Heart left ventricle (tissue), 16 donors: Measurements from ENCODE around the gene KRT80. TPM values are rescaled to one million over a fixed set of nuclear protein-coding genes. Genes with fewer than 3 reads are reported as not detected.

Experiments
- ATAC-seq, 4 donors: fragments of 200-7000 bp; cut with Tn5 transposase; one replicate each; pipeline ENCODE4 v1.9.1; 2020 to 2022; ENCODE audit warnings: moderate library complexity in 4 of 4, mild to moderate bottlenecking in 3 of 4, moderate number of reproducible peaks in 1 of 4
- DNase-seq, 5 donors: peaks; one replicate each; pipeline ENCODE4 v3.0.0-alpha.2; 2020
- H3K27ac ChIP-seq, 12 donors: fragments of 200-600 bp; sonication (generic) in 4 of 12; one replicate each; pipeline versions ENCODE4 v1.5.0 to v1.8.0; 2016 to 2022; ENCODE audit warnings: mild to moderate bottlenecking in 2 of 12
- H3K27me3 ChIP-seq, 9 donors: fragments of 200-600 bp; sonication (generic) in 2 of 9; one replicate each; pipeline versions ENCODE4 v1.5.1 to v1.8.0; 2016 to 2022; ENCODE audit warnings: mild to moderate bottlenecking in 3 of 9
- H3K36me3 ChIP-seq, 9 donors: fragments of 200-600 bp; sonication (generic) in 2 of 9; one replicate each; pipeline versions ENCODE4 v1.5.0 to v1.8.0; 2018 to 2022; ENCODE audit warnings: mild to moderate bottlenecking in 2 of 9
- H3K4me1 ChIP-seq, 12 donors: fragments of 200-600 bp; sonication (generic) in 4 of 12; one replicate each; pipeline versions ENCODE4 v1.5.0 to v1.8.0; 2016 to 2022; ENCODE audit warnings: mild to moderate bottlenecking in 3 of 12
- H3K4me3 ChIP-seq, 12 donors: fragments of 200-600 bp; sonication (generic) in 4 of 12; one replicate each; pipeline versions ENCODE4 v1.5.0 to v1.8.0; 2017 to 2022; ENCODE audit warnings: mild to moderate bottlenecking in 9 of 12, moderate library complexity in 4 of 12
- H3K9me3 ChIP-seq, 12 donors: fragments of 200-600 bp; sonication (generic) in 4 of 12; one replicate each; pipeline versions ENCODE4 v1.5.0 to v1.8.0; 2016 to 2022; ENCODE audit warnings: mild to moderate bottlenecking in 1 of 12
- CTCF ChIP-seq, 12 donors: fragments of 200-600 bp; sonication (generic) in 4 of 12; IDR thresholded peaks; one replicate each; pipeline versions ENCODE4 v1.5.0 to v1.8.0; 2018 to 2022; ENCODE audit warnings: antibody characterized with exemption in 12 of 12, mild to moderate bottlenecking in 5 of 12
- POLR2A ChIP-seq, 2 donors: fragments of 450-650 bp; IDR thresholded peaks; one replicate each; pipeline ENCODE4 v1.6.1; 2017; ENCODE audit warnings: antibody characterized with exemption in 2 of 2, mild to moderate bottlenecking in 2 of 2, moderate library complexity in 2 of 2
- WGBS, 4 donors: extraction: QIAGEN DNeasy Blood & Tissue Kit in 2 of 4; methylation state at CpG; one replicate each; pipeline versions ENCODE4 v1.1.5 to v1.1.7; 2013 to 2018; 5-methylcytosine and 5-hydroxymethylcytosine counted together
- intact Hi-C, 10 donors: fragments of 100-400 bp; cut with DNase I; formaldehyde crosslinking; loops; one replicate each; pipeline versions ENCODE4 v1.11.1 to v1.14.2; 2022
- polyA plus RNA-seq, 2 donors: library from polyadenylated mRNA; stranded (reverse); fragments of 200-250 nt; gene quantifications; one replicate each; pipeline ENCODE4 v1.2.3, GENCODE V29; 2013
- total RNA-seq, 9 donors: library from RNA; depleted of rRNA in 2 of 9; stranded (reverse); fragments of >200 nt in 2 of 9; fragmentation: NEBNext Ultra II Directional in 3 of 9; extraction: Animal tissue kit (Norgen Biotek cat#: 25700) in 3 of 9; gene quantifications; one replicate each; pipeline versions ENCODE4 v1.1.0 to v1.2.4, GENCODE V29; 2016 to 2023
- donor health status: ischemic (EF 13 %, LVEDD 7.1; RV severe dilation, severe dysfunction).
- donor health status: healthy with polysubstance abuse.
- donor health status: DM: no; HTN: yes; CAD: no.
- donor health status: DM: no; HTN: no; CAD: no.
- donor health status: ischemic (EF 25% LVEDD 6.9; RV normal size, moderate dysfunction).
- donor health status: ischemic (EF 25% LVEDD 5.7; RV mildly dilated, moderate dysfunction).
- donor health status: healthy.
- donor health status: DM: yes; HTN: yes; CAD: no.
- donor health status: ischemic (EF 35%, LVEDD 5.7; RV mildly dilated, moderate dysfunction).
- donor health status: nonischemic (EF 11% LVEDD 7.7; RV severe dilation, severe dysfunction).
- donor health status: DM: yes; HTN: yes; CAD: no.
- donor health status: PGD.
- donor health status: ischemic (EF 29% LVEDD 5.4; RV normal size, mild dysfunction).
- donor health status: nonischemic (EF 23%, LVEDD 6.1; RV moderate dilation, normal function).

The KRT80 gene
- total and polyA plus RNA-seq, 11 donors = 0.08 to 1.2 (median 0.24) TPM; not detected in 2

GRCh38 chr12:52125476-52125900, 66.3 kb downstream of the KRT80 start:
- ATAC-seq = no peak
- Histone ChIP-seq H3K27me3 (peaks cover 0 to 10% (median 0%) of the 10 kb centered on the region in 9 donors), H3K9me3 (no peaks in the 10 kb centered on the region), H3K4me3 (no peak overlapping the region), H3K36me3 (no peaks in the 10 kb centered on the region), H3K27ac (peak overlapping the region in 11 of 12 donors; percentile 77 to 93 (median 83)), H3K4me1 (peaks cover 5 to 45% (median 25%) of the 10 kb centered on the region in 12 donors)
- intact Hi-C loops = loop anchor here in 1 of 10 donors (10.0 kb wide), 1 partner anchor 231 kb away; no protein-coding TSS in a partner anchor
- 69 to 86% (median 84%) methylated on average over 5 to 6 of the region's 6 CpGs for WGBS, 4 donors
- DNase-seq = no peak
- TF ChIP-seq CTCF (IDR thresholded peaks at IDR 0.05) (no peak), POLR2A (IDR thresholded peaks at IDR 0.05) (no peak)

GRCh38 chr12:52123487-52124186, 68.2 kb downstream of the KRT80 start:
- WGBS, 4 donors = 77 to 84% (median 79%) methylated on average over 8 of the region's 8 CpGs
- ATAC-seq (no peak), DNase-seq (no peak)
- Histone ChIP-seq H3K27me3 (peaks cover 0 to 17% (median 3%) of the 10 kb centered on the region in 9 donors), H3K36me3 (no peaks in the 10 kb centered on the region), H3K4me1 (peaks cover 5 to 51% (median 30%) of the 10 kb centered on the region in 12 donors), H3K4me3 (no peak overlapping the region), H3K9me3 (no peaks in the 10 kb centered on the region), H3K27ac (no peak overlapping the region)
- TF ChIP-seq CTCF (IDR thresholded peaks at IDR 0.05) (no peak), POLR2A (IDR thresholded peaks at IDR 0.05) (no peak)
- intact Hi-C loops = loop anchor here in 5 of 10 donors (2.0 to 10.0 kb wide), 5 partner anchors 41 to 229 kb away; no protein-coding TSS in a partner anchor

- H3K36me3 ChIP-seq = no peaks in the 10 kb centered on the region
- H3K9me3 ChIP-seq = no peaks in the 10 kb centered on the region
- no peak overlapping the region for H3K4me3 ChIP-seq
- peaks cover 0 to 17% (median 3%) of the 10 kb centered on the region in 9 donors for H3K27me3 ChIP-seq
- no peak overlapping the region for H3K27ac ChIP-seq
- DNase-seq = no peak
- intact Hi-C loops = loop anchor here in 5 of 10 donors (2.0 to 10.0 kb wide), 5 partner anchors 41 to 228 kb away; no protein-coding TSS in a partner anchor
- TF ChIP-seq CTCF (IDR thresholded peaks at IDR 0.05) (no peak), POLR2A (IDR thresholded peaks at IDR 0.05) (no peak)
- ATAC-seq = no peak
- WGBS, 4 donors = 90 to 94% (median 92%) methylated on average over 7 of the region's 7 CpGs
- H3K4me1 ChIP-seq = peaks cover 5 to 50% (median 30%) of the 10 kb centered on the region in 12 donors
These were observed 68.9 kb downstream of the KRT80 start for GRCh38 chr12:52122904-52123303.

- 75 to 85% (median 80%) methylated on average over 4 of the region's 4 CpGs for WGBS, 4 donors
- intact Hi-C loops = loop anchor here in 5 of 10 donors (2.0 to 10.0 kb wide), 5 partner anchors 40 to 228 kb away; no protein-coding TSS in a partner anchor
- ATAC-seq = no peak
- Histone ChIP-seq H3K9me3 (no peaks in the 10 kb centered on the region), H3K27me3 (peaks cover 0 to 17% (median 3%) of the 10 kb centered on the region in 9 donors), H3K4me1 (peaks cover 4 to 46% (median 26%) of the 10 kb centered on the region in 12 donors), H3K36me3 (no peaks in the 10 kb centered on the region), H3K4me3 (no peak overlapping the region), H3K27ac (no peak overlapping the region)
- no peak for TF ChIP-seq CTCF (IDR thresholded peaks at IDR 0.05)
- TF ChIP-seq POLR2A (IDR thresholded peaks at IDR 0.05) = no peak
- DNase-seq = no peak
These were observed 69.3 kb downstream of the KRT80 start for GRCh38 chr12:52122540-52122871.
